IMR-90 (cell line): ENCODE data around the gene SLC5A10.

ENCODE experiments used
- CEBPB ChIP-seq: IDR thresholded peaks from 2 replicates; pipeline ENCODE4 v1.6.1; 2012; ENCODE audit warnings: low read depth, low read length, improper control_type of control experiment
- CHD1 ChIP-seq: IDR thresholded peaks from 2 replicates; pipeline ENCODE4 v1.6.1; 2012; ENCODE audit warnings: low read depth, low read length, improper control_type of control experiment
- CTCF ChIP-seq: conservative IDR thresholded peaks from 2 replicates; pipeline ENCODE4 v1.5.1; 2012; ENCODE audit warnings: mild to moderate bottlenecking, low read depth, low read length, improper control_type of control experiment
- FOS ChIP-seq: fragments of 150-350 bp; IDR thresholded peaks from 2 replicates; pipeline ENCODE4 v1.6.1; 2016; ENCODE audit warnings: low read depth, low read length
- MXI1 ChIP-seq: IDR thresholded peaks from 2 replicates; pipeline ENCODE4 v1.6.1; 2012; ENCODE audit warnings: low read depth, mild to moderate bottlenecking, low read length, moderate library complexity, borderline replicate concordance
- POLR2A ChIP-seq: IDR thresholded peaks from 2 replicates; pipeline ENCODE4 v1.6.1; 2012; ENCODE audit warnings: mild to moderate bottlenecking, low read depth, low read length
- RAD21 ChIP-seq: IDR thresholded peaks from 2 replicates; pipeline ENCODE4 v1.6.1; 2012; ENCODE audit warnings: low read length, improper control_type of control experiment
- RCOR1 ChIP-seq: IDR thresholded peaks from 2 replicates; pipeline ENCODE4 v1.6.1; 2012; ENCODE audit warnings: mild to moderate bottlenecking, low read length, improper control_type of control experiment; ENCODE audit not compliant: insufficient replicate concordance
- RFX5 ChIP-seq: IDR thresholded peaks from 2 replicates; pipeline ENCODE4 v1.8.0; 2012; ENCODE audit warnings: low read depth, mild to moderate bottlenecking, low read length, moderate library complexity
- SMC3 ChIP-seq: fragments of 150-350 bp; IDR thresholded peaks from 2 replicates; pipeline ENCODE4 v1.6.1; 2016; ENCODE audit warnings: low read depth, mild to moderate bottlenecking, antibody characterized with exemption, low read length, moderate library complexity
- TF ChIP-seq, protein P1 (sequence below): fragments of 150-350 bp; IDR thresholded peaks from 2 replicates; pipeline ENCODE4 v1.6.1; 2017; ENCODE audit warnings: mild to moderate bottlenecking, antibody characterized with exemption, low read length, low read depth

GRCh38 chr17:18995220-18995619 is 43.3 kb downstream of the SLC5A10 start:
- no peak for TF ChIP-seq CTCF
- no peak for TF ChIP-seq SMC3
- no peak for TF ChIP-seq POLR2A
- TF ChIP-seq CEBPB = no peak
- no peak for TF ChIP-seq RAD21
- TF ChIP-seq RFX5 = no peak
- TF ChIP-seq FOS = no peak
- TF ChIP-seq CHD1 = no peak
- no peak for TF ChIP-seq RCOR1
- TF ChIP-seq, protein P1, sequence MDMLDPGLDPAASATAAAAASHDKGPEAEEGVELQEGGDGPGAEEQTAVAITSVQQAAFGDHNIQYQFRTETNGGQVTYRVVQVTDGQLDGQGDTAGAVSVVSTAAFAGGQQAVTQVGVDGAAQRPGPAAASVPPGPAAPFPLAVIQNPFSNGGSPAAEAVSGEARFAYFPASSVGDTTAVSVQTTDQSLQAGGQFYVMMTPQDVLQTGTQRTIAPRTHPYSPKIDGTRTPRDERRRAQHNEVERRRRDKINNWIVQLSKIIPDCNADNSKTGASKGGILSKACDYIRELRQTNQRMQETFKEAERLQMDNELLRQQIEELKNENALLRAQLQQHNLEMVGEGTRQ = no peak
- no peak for TF ChIP-seq MXI1
